Stimulated activated CD4-positive, alpha-beta T cell treated with anti-CD3 and anti-CD28 coated beads, Interleukin-2, amount 100 ng/mL, for 24 hours (primary cell): Measurements from ENCODE around the gene APOBEC3G.
"Not testable (repeated sequence)": the region's sequence is repeated elsewhere in the genome, so short reads cannot be mapped to it uniquely, and the experiment has no call there.

Source experiments
- DNase-seq, 2 donors: peaks; one replicate each; pipeline ENCODE4 v3.0.0-alpha.2; 2020

APOBEC3G gene

GRCh38 chr22:39077026-39077840, at the start of gene APOBEC3G:
Gene APOBEC3G, plus strand, starts transcription at chr22:39077275. Its CDS starts 87 bp downstream, at chr22:39077362.
- DNase-seq = peak; percentile 53

GRCh38 chr22:39027717-39028116, 49.4 kb upstream of the APOBEC3G start:
- DNase-seq = no peak

- no peak for DNase-seq
Measured at GRCh38 chr22:39028281-39028680, 48.8 kb upstream of the APOBEC3G start.

DNA sequence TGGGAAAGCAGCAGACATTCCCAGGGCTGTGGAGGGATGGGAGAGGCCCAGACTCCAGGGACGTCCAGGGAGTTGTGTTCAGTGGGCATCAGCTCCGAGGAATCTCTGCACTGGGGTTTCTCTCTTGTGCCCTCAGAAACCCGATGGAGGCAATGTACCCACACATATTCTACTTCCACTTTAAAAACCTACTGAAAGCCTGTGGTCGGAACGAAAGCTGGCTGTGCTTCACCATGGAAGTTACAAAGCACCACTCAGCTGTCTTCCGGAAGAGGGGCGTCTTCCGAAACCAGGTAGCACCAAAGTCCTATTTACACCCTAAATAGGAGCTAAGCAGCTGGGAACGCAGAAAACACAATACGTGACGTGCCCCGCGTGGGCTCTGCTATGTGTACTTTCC, 47.8 kb upstream of the APOBEC3G start:
- DNase-seq = no peak

DNA sequence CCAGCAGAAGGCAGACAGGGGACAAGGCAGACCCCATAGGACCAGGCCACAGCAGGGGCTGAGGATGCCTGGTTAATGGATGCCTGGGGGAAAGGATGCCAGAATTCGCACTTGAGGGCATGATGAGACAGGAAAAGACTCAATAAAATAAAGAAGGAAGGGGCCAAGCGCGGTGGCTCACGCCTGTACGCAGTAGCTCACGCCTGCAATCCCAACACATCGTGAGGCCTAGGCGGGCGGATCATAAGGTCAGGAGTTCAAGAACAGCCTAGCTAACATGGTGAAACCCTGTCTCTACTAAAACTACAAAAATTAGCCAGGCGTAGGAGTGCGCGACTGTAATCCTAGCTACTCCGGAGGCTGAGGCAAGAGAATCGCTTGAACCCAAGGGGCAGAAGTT, 46.4 kb upstream of the APOBEC3G start:
- no peak for DNase-seq

GRCh38 chr22:39031434-39032295, 45.4 kb upstream of the APOBEC3G start:
- DNase-seq = not testable (repeated sequence)

- DNase-seq = not testable (repeated sequence)
Measured at GRCh38 chr22:39037071-39037470, 40.0 kb upstream of the APOBEC3G start.

- no peak for DNase-seq
Measured at GRCh38 chr22:39039306-39040126, 37.6 kb upstream of the APOBEC3G start.

- DNase-seq = not testable (repeated sequence)
Measured at GRCh38 chr22:39040155-39040537, 36.9 kb upstream of the APOBEC3G start.

DNA sequence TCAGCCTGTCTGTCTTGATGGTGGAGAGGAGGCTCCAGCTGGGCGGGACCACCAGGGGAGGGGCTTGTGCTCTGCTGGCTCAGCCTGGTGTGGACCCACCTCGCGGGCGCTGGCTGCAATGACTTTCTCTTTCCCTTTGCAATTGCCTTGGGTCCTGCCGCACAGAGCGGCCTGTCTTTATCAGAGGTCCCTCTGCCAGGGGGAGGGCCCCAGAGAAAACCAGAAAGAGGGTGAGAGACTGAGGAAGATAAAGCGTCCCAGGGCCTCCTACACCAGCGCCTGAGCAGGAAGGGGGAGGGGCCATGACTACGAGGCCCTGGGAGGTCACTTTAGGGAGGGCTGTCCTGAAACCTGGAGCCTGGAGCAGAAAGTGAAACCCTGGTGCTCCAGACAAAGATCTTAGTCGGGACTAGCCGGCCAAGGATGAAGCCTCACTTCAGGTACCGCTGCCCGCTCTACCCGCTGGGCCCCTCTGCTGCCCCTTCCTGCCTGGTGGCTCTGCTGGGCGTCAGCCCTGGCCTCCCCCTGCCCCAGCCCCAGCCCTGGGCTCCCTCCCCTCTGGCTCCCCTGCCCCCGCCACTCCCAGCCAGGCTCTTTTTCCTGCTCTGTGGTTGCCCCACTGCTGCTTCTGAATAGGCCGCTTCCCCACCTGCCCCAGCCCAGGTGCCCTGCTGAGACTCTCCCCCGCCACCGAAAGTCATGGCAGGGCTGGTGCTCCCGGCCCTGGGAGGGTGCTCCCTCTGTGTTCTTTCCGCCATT, 36.4 kb upstream of the APOBEC3G start, which contains the start of gene APOBEC3F:
Gene APOBEC3F (plus strand): TSS at position 327 of the 759 bp plus-strand sequence. CDS start 97 bp downstream, at position 424.
- peak; percentile 61 to 65 for DNase-seq

DNA sequence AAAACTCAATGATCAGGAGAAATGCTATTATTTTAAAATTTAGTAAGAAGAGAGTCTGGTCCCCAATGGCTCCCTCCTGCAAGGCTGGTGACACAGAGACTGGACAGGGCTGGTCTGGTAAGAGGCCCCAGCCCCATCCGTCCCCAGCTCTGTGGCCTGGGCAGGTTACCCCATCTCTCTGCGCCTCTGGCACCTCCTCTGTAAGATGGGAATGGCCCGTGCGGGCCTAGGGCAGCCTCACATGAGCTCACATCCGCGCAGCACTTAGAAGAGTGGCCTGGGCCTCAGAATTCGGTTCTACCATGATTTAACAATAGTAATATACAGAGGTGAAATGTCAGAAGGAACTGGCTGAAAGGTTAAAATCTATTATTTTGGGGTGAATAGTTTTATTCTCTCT, 35.2 kb upstream of the APOBEC3G start:
- no peak for DNase-seq

DNA sequence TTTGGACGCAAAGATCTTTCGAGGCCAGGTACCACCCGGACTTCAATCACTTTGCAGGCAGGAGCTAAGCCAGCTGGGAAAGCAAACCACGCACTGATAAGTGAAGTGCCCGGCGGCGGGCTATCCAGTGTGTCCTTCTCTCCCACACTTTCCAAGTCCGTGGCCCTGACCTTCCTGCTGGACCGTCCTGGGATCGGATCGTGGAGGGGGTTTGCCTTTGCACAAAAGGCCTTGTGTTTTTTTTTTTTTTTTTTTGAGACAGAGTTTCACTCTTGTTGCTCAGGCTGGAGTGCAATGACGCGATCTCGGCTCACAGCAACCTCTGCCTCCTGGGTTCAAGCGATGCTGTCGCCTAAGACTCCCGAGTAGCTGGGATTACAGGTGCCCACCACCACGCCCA, 34.0 kb upstream of the APOBEC3G start:
- not testable (repeated sequence) for DNase-seq

DNA sequence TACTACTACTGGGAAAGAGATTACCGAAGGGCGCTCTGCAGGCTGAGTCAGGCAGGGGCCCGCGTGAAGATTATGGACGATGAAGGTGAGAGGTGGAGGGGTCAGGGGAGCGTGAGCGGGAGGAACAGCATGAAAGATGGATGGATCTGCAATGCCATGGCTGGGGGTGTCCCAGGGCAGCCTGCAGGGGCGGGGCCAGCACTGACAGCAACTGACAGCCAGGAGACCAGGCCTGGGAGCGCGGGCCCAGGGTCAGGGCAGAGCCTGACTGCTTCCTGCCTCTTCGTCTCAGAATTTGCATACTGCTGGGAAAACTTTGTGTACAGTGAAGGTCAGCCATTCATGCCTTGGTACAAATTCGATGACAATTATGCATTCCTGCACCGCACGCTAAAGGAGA, 31.9 kb upstream of the APOBEC3G start:
- not testable (repeated sequence) for DNase-seq

DNA sequence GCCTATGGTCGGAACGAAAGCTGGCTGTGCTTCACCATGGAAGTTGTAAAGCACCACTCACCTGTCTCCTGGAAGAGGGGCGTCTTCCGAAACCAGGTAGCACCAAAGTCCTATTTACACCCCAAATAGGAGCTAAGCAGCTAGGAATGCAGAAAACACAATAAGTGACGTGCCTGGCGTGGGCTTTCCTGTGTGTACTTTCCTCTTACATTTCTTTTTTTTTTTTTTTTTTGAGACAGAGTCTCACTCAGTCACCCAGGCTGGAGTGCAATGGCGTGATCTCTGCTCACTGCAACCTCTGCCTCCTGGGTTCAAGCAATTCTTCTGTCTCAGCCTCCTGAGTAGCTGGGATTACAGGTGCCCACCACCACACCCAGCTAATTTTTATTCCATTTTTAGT, 27.6 kb upstream of the APOBEC3G start:
- DNase-seq = not testable (repeated sequence)

DNA sequence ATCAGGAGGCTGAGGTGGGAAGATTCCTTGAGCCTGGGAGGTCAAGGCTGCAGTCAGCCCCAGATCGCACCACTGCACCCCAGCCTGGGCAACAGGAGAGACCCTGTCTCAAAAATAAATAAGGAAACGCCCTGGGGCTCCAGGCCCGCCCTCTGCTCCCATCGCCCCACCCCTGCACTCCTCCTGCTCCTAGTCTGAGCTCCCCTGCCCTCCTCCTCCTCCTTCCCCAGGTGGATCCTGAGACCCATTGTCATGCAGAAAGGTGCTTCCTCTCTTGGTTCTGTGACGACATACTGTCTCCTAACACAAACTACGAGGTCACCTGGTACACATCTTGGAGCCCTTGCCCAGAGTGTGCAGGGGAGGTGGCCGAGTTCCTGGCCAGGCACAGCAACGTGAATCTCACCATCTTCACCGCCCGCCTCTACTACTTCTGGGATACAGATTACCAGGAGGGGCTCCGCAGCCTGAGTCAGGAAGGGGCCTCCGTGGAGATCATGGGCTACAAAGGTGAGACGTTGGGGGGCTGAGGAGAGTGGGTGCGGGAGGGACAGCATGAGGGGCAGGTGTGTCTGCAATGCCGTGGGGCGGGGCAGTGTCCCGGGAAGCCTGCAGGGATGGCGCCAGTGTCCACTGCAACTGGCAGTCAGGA, 25.1 kb upstream of the APOBEC3G start:
- DNase-seq = not testable (repeated sequence)

- no peak for DNase-seq
Measured at GRCh38 chr22:39055658-39056057, 21.4 kb upstream of the APOBEC3G start.

DNA sequence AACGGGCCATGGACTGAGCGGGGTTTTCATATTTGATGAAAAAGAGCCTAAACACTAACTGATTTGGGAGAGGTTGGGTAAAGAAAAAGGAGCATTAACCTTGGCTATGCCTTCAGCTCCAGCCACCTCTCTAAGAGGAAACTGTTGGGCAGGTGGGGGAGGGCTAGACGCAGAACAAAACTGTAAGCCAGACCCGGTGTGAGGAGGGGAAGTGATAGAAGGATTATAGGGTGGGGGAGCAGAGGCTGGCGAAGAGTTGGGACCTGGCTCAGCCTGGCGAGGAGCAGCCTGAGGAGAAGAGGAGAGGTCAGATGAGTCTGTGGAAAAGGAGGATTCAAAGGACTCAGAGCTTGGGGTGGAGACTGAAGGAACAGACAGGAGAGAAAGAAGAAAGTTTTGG, 15.8 kb upstream of the APOBEC3G start:
- not testable (repeated sequence) for DNase-seq

GRCh38 chr22:39061951-39062350, 15.1 kb upstream of the APOBEC3G start:
- DNase-seq = not testable (repeated sequence)

DNA sequence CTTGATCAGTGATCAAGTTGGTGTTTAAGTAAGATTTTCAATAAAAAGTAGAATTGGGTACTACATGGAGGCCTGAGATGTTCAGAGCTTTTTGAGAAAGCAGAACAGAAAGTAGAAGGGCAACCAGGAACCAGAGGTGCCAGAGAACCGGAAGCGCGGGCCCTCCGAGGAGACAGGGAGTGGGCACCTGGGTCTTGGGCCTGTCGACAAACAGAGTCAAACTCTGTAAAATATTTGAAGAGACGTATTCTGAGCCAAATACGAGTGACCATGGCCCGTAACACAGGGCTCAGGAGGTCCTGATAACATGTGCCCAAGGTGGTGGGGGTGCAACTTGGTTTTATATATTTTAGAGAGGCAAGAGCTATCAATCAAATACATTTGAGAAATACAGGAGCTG, 13.2 kb upstream of the APOBEC3G start:
- DNase-seq = not testable (repeated sequence)

DNA sequence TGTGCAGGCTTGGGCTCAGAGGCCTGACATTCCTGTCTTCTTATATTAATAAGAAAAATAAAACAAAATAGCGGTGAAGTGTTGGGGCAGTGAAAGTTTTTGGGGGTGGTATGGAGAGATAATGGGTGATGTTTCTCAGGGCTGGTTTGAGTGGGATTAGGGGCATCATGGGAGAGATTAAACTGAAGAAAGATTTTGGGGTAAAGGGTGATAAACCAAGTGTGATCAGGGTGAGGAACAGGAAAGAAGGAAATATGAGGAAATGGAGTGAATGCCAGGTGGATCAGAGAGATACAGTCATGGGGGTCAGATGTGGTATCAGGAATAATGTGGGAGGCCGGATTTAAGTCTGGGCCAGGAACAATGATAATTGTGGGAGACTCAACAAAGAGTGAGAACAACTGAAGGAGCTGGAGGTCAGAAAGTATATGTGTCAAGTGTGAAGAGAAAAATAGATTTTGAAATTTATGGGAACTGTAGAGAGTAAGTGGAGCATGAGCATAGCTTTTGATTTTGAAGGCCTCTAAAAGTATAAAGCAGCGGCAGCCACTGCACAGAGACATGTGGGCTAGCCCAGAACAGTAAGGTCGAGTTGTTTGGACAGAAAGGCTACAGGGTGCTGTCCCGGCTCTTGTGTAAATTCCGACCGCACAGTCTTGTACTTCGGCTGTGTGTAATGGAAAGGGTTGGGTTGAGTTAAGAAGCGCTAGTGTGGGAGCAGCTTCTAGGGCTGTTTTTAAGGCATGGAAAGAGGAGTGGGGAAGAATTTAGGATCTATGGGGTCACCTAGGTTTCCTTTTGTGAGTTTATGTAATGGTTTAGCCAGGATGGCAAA, 10.4 kb upstream of the APOBEC3G start:
- not testable (repeated sequence) for DNase-seq
